ENCODE measurements around the gene CCDC172.

CCDC172 gene

GRCh38 chr10:116324227-116324950, at the start of gene CCDC172:
TSS of gene CCDC172 (plus strand) at chr10:116324448. CDS start at chr10:116325012, 564 bp downstream.
- DNase-seq = no peak

GRCh38 chr10:116276981-116277380, 47.3 kb upstream of the CCDC172 start:
- DNase-seq = no peak

GRCh38 chr10:116278846-116279245, 45.4 kb upstream of the CCDC172 start:
- no peak for DNase-seq

GRCh38 chr10:116281775-116282174, 42.5 kb upstream of the CCDC172 start:
- no peak for DNase-seq

GRCh38 chr10:116286626-116287200, 37.5 kb upstream of the CCDC172 start:
- DNase-seq = no peak

GRCh38 chr10:116287906-116288501, 36.2 kb upstream of the CCDC172 start:
- no peak for DNase-seq

GRCh38 chr10:116289652-116290051, 34.6 kb upstream of the CCDC172 start:
- no peak for DNase-seq

GRCh38 chr10:116292493-116292892, 31.8 kb upstream of the CCDC172 start:
- no peak for DNase-seq

GRCh38 chr10:116296291-116296721, 27.9 kb upstream of the CCDC172 start:
- DNase-seq = no peak

- DNase-seq = no peak
Measured at GRCh38 chr10:116298586-116298985, 25.7 kb upstream of the CCDC172 start.

- DNase-seq = no peak
Measured at GRCh38 chr10:116300542-116300941, 23.7 kb upstream of the CCDC172 start.

- no peak for DNase-seq
Measured at GRCh38 chr10:116304923-116305322, 19.3 kb upstream of the CCDC172 start.

- DNase-seq = no peak
Measured at GRCh38 chr10:116306847-116307246, 17.4 kb upstream of the CCDC172 start.

GRCh38 chr10:116307455-116307854, 16.8 kb upstream of the CCDC172 start:
- no peak for DNase-seq

GRCh38 chr10:116311016-116311415, 13.2 kb upstream of the CCDC172 start:
- no peak for DNase-seq

GRCh38 chr10:116311706-116312490, 12.3 kb upstream of the CCDC172 start:
- no peak for DNase-seq

GRCh38 chr10:116312548-116312947, 11.7 kb upstream of the CCDC172 start:
- DNase-seq = no peak

GRCh38 chr10:116316503-116316902, 7.7 kb upstream of the CCDC172 start:
- DNase-seq = no peak

- no peak for DNase-seq
Measured at GRCh38 chr10:116324951-116325635, 845 bp downstream of the CCDC172 start.

- no peak for DNase-seq
Measured at GRCh38 chr10:116325987-116326386, 1.7 kb downstream of the CCDC172 start.

- DNase-seq = no peak
Measured at GRCh38 chr10:116329153-116329552, 4.9 kb downstream of the CCDC172 start.

GRCh38 chr10:116331815-116332214, 7.6 kb downstream of the CCDC172 start:
- no peak for DNase-seq

GRCh38 chr10:116336866-116337265, 12.6 kb downstream of the CCDC172 start:
- DNase-seq = no peak
